Breast epithelium (tissue), 3 donors: ENCODE measurements around the gene C9orf152.

Source experiments
- POLR2A ChIP-seq: fragments of 450-650 bp; IDR thresholded peaks from one replicate; pipeline ENCODE4 v1.6.1; 2016; ENCODE audit warnings: antibody characterized with exemption, mild to moderate bottlenecking, moderate library complexity
- POLR2AphosphoS5 ChIP-seq, 3 donors: sonication (generic); formaldehyde crosslinking; IDR thresholded peaks; one replicate each; pipeline ENCODE4 v1.6.1; 2017; ENCODE audit warnings: antibody characterized with exemption in 3 of 3
- TF ChIP-seq, protein P1 (sequence below), 3 donors: fragments of 450-650 bp; IDR thresholded peaks; one replicate each; pipeline ENCODE4 v1.5.1; 2016 to 2017; ENCODE audit warnings: antibody characterized with exemption in 3 of 3, mild to moderate bottlenecking in 3 of 3, moderate library complexity in 3 of 3

DNA sequence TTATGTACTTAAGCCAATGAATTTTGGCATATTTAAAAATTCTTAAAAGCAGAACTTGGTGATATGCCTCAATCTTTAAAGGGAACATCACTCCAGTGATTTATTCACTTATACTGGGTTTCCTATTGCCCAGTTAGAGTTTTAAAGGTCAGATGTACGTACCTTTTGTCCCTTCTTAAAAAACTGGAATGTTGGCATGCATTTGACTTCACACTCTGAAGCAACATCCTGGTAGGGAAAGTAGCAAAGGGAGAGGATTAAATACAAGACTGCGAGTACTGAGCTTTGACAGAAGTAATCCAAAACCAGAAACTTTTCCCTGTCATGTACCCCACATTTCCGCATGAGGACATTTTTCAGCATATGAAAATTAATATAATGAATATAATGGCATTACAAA, 36.7 kb upstream of the C9orf152 start:
- no peak for TF ChIP-seq POLR2AphosphoS5 (IDR thresholded peaks at IDR 0.05)
- TF ChIP-seq, protein P1, sequence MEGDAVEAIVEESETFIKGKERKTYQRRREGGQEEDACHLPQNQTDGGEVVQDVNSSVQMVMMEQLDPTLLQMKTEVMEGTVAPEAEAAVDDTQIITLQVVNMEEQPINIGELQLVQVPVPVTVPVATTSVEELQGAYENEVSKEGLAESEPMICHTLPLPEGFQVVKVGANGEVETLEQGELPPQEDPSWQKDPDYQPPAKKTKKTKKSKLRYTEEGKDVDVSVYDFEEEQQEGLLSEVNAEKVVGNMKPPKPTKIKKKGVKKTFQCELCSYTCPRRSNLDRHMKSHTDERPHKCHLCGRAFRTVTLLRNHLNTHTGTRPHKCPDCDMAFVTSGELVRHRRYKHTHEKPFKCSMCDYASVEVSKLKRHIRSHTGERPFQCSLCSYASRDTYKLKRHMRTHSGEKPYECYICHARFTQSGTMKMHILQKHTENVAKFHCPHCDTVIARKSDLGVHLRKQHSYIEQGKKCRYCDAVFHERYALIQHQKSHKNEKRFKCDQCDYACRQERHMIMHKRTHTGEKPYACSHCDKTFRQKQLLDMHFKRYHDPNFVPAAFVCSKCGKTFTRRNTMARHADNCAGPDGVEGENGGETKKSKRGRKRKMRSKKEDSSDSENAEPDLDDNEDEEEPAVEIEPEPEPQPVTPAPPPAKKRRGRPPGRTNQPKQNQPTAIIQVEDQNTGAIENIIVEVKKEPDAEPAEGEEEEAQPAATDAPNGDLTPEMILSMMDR (IDR thresholded peaks at IDR 0.05), result no peak
- TF ChIP-seq POLR2A, result no peak
